ENCODE measurements around the gene GALE.
"Not testable (repeated sequence)": the region's sequence is repeated elsewhere in the genome, so short reads cannot be mapped to it uniquely, and the experiment has no call there.

GALE gene

GRCh38 chr1:23800400-23801337 is at the start of gene GALE:
GALE (minus strand) TSS chr1:23800754; CDS start chr1:23799007, 1,747 bp downstream.
- DNase-seq (ENCODE audit: low read depth): peak; percentile 97

- DNase-seq (ENCODE audit: low read depth): no peak
These were observed 48.4 kb upstream of the GALE start for GRCh38 chr1:23848673-23849616.

GRCh38 chr1:23847482-23848095 is 47.0 kb upstream of the GALE start:
- DNase-seq (ENCODE audit: low read depth): not testable (repeated sequence)

- DNase-seq (ENCODE audit: low read depth): no peak
These were observed 44.6 kb upstream of the GALE start for GRCh38 chr1:23845163-23845562.

GRCh38 chr1:23843644-23844043 is 43.1 kb upstream of the GALE start:
- no peak for DNase-seq (ENCODE audit: low read depth)

- DNase-seq (ENCODE audit: low read depth): peak; percentile 64
These were observed 37.9 kb upstream of the GALE start for GRCh38 chr1:23838401-23838866.

GRCh38 chr1:23837908-23838307 is 37.4 kb upstream of the GALE start:
- DNase-seq (ENCODE audit: low read depth): no peak

- DNase-seq (ENCODE audit: low read depth): no peak
These were observed 35.5 kb upstream of the GALE start for GRCh38 chr1:23836037-23836436.

GRCh38 chr1:23834156-23834555 is 33.6 kb upstream of the GALE start:
- not testable (repeated sequence) for DNase-seq (ENCODE audit: low read depth)

GRCh38 chr1:23827717-23828116 is 27.2 kb upstream of the GALE start:
- DNase-seq (ENCODE audit: low read depth): no peak

- not testable (repeated sequence) for DNase-seq (ENCODE audit: low read depth)
These were observed 26.0 kb upstream of the GALE start for GRCh38 chr1:23826590-23826989.

GRCh38 chr1:23825762-23826522 is 25.4 kb upstream of the GALE start:
- no peak for DNase-seq (ENCODE audit: low read depth)

GRCh38 chr1:23825076-23825761 is 24.7 kb upstream of the GALE start, which contains the start of gene HMGCL:
HMGCL (minus strand) TSS chr1:23825429; CDS start chr1:23825415, 14 bp downstream.
- peak; percentile 83 for DNase-seq (ENCODE audit: low read depth)

GRCh38 chr1:23824711-23825075 is 24.1 kb upstream of the GALE start:
- DNase-seq (ENCODE audit: low read depth): no peak

- DNase-seq (ENCODE audit: low read depth): no peak
These were observed 23.2 kb upstream of the GALE start for GRCh38 chr1:23823767-23824166.

GRCh38 chr1:23817633-23818032 is 17.1 kb upstream of the GALE start:
- no peak for DNase-seq (ENCODE audit: low read depth)

- no peak for DNase-seq (ENCODE audit: low read depth)
These were observed 16.4 kb upstream of the GALE start for GRCh38 chr1:23816906-23817305.

GRCh38 chr1:23816361-23816760 is 15.8 kb upstream of the GALE start:
- no peak for DNase-seq (ENCODE audit: low read depth)

GRCh38 chr1:23814016-23814415 is 13.5 kb upstream of the GALE start:
- no peak for DNase-seq (ENCODE audit: low read depth)

GRCh38 chr1:23810818-23811540 is 10.4 kb upstream of the GALE start:
- DNase-seq (ENCODE audit: low read depth): no peak
